NCI-H2196 (cell line): ENCODE measurements around the gene WDR73.

ENCODE experiments used
- DNase-seq: peaks from one replicate; lab custom pipeline; 2025; ENCODE audit not compliant: unreplicated experiment; lab: John Stamatoyannopoulos, UW

WDR73 gene

DNA sequence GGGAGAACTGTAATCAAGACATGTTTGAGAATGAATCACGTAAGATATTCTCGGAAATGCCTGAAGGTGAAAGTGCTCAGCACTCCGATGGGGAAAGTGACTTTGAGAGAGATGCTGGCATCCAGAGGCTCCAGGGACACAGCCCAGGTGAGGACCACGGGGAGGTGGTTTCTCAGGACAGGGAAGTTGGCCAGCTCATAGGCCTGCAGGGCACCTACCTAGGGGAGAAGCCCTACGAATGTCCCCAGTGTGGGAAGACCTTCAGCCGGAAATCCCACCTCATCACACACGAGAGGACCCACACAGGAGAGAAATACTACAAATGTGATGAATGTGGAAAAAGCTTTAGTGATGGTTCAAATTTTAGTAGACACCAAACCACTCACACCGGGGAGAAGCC is 33.5 kb downstream of the WDR73 start:
- no peak for DNase-seq

DNA sequence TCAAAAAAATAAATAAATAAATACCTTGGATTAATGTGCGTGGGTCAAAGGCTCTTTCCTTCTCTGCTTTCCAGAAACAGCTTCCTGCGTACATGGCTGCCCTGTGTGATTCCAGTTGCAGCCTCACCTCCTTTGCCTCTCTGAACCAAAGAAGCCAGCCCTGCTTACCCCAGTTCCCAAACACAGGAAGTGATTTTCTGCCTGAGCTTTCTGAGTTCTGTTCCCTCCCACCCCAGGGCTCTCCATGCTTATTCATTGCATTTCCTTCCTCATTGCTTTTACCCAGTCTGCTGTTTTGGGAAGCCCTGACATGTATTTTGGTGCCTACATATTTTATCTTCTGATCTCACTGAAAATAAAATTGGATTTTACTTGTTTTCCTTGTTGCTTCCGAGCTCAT is 37.8 kb downstream of the WDR73 start:
- no peak for DNase-seq

DNA sequence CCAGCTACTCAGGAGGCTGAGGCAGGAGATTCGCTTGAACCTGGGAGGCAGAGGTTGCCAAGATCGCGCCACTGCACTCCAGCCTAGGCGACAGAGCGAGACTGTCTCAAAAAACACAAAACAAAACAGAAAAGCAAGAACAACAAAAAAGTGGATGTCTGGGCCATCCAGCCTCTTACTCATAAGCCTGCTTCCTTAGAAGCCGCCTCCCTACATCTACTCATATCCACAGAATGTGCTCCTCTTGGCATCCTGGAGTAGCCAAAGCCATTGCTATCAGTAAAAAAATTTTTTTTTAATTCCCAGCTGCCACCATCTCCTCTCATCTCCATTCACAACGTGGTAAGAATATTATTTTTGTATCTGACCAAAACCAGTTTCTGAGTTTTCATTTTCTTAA is 42.5 kb downstream of the WDR73 start:
- DNase-seq: no peak

DNA sequence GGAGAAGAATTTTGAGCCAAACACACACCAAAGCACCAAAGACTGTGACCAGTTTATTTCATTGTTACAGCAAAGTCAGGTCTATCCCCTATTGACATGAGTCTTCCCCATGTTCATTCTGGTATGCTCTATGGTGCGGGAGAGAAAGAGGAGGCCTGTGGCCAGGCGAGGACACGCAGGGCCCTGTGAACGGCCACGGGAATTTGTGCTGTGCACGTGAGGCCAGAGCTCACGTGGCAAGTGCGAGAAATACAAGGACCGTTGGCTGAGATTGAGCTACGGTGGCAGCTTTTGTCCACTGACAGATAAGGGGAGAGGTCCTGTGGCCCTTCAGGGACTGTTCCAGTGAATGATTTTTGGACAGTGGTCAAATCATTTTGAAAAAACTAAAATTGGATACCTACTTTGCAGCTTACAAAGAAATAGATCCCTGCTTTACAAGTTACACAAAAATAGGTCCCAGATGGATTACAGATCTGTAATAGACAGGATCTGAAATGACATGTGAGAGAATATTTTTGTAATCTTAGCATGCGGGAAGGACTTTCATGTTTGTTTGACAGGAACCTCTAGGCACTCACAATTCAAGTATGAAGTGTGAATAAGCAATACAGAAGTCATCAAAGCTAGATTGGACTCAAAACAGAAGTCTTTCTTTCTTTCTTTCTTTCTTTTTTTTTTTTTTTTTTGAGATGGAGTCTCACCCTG is 44.1 kb downstream of the WDR73 start:
- DNase-seq: no peak

DNA sequence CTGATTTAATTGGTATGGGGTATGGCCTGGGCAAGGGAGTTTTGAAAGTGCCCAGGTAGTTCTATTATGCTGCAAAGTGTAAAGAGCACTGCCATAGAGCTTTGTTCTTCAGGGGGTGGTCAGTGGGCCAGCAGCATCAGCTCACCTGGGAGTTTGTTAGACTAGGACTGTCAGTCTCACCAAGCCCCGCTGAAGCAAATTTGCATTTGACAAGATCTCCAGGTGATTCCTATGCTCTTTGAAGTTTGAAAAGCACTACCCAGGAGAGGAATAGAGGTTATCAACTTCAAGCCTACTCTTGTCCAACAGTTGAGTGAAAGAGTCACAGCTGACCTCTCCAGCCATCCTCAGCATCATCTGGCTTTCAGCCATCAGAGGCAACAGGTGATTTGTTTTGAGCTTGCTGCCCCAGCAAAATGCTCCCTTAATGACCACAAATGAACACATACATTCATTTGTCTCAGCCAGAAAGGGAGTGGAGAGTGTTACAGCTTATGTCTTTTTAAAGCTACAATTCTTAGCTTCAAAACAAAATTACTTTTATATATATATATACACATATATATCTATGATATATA is 45.3 kb downstream of the WDR73 start:
- no peak for DNase-seq

DNA sequence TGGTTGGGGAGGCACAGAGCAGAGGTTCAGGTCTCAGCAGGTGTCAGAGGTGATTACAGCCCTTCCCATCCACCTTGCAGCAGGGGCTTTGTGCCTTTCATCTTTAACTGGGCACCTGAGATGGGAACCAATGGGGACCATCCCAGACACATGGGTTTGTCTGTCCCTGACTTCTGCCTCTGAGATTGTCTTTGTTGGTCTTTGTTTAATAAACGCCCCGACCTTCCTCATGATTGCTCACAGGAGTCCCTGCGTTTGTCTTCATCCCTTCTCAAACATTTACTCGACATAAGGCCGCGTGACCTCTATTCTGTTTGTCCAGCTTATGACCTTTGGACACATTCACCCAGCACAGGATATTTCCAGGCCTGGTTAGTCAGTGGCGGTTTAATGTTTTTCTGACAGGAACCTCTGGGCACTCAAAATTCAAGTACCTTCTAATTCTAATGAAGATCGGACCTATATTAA is 47.4 kb downstream of the WDR73 start:
- DNase-seq: no peak

DNA sequence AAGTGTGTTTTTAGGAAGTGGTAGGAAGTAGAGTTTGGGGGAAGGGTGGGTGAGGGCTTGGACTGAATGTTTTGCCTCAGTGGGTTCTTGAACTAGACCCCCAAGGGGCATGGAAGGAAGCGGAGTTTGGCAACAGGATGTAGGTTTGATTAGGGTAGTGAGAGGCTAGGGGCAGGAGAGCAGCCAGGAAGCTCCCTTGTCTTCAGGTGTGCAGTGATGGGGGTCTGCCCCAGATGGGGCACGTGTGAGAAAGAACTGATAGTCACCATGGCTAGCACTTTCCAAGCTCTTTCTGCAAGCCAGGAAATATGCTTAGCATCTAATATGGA is 48.6 kb downstream of the WDR73 start:
- no peak for DNase-seq

DNA sequence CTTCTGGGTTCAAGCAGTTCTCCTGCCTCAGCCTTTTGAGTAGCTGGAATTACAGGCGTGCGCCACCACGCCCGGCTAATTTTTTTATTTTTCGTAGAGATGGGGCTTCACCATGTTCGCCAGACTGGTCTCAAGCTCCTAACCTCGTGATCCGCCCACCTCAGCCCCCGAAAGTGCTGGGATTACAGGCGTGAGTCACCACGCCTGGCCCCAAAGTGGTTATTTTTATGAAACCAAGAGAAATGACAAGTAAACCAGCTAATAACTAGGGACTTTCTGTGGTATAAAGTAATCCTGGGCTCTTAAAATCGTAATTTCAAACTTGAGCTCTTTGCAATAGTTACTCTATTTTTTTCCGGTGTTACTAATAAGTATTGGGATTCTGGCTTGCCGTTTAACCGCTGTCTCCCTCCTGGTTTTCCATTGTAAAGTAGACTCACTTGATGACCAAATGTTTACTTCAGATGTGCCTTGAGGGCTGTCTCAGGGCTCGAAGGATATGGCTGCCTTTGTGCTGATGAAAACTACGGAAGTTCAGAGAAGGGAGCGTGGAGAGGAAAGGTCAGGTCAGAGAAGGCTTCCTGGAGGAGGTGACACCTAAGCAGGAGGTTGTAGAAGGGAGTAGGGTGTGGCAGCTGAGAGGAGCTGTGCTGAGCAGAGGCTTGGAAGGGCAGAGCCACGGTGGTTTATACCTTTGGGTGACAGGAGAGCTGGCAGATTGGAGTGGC is 49.1 kb downstream of the WDR73 start:
- DNase-seq: no peak

DNA sequence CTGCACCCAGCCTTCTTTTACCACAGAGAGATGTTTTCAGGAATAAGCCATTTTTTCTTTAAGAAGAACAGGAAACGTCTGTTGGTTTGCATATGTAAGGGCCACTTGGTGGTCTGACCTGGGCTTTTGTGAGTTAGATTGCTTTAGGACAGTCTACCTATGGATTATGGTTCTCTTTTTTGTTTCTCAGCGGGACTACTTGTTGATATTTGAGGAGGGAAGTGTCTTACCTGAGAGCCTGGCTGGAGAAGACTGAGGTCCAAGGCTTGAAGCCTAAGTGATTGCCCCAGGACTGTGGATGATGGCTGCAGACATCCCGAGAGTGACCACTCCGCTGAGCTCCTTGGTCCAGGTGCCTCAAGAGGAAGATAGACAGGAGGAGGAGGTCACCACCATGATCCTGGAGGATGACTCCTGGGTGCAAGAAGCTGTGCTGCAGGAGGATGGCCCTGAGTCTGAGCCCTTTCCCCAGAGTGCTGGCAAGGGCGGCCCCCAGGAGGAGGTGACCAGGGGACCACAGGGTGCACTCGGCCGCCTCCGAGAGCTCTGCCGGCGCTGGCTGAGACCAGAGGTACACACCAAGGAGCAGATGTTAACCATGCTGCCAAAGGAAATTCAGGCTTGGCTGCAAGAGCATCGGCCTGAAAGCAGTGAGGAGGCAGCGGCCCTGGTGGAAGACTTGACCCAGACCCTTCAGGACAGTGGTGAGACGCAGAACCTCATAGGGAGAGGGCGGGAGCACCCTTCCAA is 50.3 kb downstream of the WDR73 start:
- DNase-seq: no peak

DNA sequence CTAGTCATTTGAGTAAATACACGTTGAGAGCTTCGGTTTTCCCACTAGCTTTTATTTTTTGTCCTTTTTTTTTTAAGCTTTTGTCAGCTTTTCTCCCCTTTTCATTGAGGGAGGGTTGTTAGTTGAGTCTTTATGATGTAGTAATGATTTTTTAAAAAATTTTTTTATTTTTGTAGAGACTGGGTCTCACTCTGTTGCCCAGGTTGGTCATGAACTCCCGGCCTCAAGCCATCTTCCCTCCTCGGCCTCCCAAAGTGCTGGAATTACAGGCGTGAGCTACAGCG is 52.6 kb downstream of the WDR73 start:
- no peak for DNase-seq

DNA sequence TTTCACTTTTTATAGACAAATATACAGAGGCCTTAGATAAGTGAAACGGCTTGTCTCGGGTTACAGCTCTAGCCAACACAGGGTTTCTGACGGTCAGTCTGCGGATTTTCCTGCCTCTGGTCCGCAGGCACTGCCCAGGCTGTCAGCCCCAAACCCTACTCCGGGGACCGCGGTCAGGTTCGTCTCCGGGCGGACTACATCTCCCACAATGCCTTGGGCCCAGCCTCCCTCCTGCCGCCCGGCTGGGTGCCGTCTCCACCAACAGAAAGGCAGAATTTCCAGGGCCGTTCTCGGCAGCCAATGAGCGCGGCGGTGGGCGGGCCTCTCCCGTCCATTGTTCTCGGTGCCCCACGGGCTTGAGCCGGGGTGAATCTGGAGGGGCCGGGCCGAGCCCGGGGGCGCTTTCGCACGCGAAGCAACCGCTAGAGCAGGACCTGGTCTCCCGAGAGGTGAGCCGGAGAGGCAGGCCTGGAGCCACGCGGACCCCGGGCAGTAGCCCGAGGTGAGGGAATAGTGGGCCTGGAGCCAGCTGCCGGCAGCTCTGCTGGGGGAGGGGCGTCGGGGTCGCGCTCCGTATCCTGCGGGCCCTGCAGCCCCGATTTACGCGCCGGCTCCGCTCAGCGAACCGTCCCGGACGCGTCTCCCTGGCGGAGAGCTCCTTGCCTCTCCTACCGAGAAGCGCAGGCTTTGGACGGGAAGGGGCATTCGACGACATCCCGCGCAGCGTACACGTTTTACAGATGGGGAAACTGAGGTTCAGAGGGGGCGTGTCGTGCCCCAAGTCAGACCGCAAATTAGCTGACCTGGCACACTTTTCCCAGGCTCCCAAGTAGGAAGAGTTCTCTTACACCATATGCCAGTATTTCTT is 53.2 kb downstream of the WDR73 start, which contains the start of gene ZSCAN2:
Gene ZSCAN2, plus strand, starts transcription at position 323 of the 868 bp plus-strand sequence. CDS start 2,919 bp downstream, outside the sequence.
- DNase-seq: peak; percentile 80

DNA sequence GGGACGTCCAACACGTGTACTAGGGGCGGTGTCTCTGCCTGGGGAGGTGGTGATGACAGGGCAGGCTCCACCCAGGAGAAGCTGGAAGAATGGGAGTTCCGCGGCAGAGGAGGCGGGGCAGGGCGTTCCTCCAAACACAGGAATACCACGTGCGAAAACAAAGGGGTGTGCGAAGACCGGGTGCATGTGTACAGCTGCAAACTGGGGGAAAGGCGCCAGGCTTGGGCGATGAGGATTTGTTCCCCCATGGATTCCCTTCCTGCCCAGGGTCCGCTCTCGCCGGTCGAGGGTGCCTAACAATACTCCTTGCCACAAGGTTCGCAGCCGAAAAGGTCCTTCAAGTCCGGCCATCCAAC is 53.8 kb downstream of the WDR73 start:
- peak; percentile 64 for DNase-seq

DNA sequence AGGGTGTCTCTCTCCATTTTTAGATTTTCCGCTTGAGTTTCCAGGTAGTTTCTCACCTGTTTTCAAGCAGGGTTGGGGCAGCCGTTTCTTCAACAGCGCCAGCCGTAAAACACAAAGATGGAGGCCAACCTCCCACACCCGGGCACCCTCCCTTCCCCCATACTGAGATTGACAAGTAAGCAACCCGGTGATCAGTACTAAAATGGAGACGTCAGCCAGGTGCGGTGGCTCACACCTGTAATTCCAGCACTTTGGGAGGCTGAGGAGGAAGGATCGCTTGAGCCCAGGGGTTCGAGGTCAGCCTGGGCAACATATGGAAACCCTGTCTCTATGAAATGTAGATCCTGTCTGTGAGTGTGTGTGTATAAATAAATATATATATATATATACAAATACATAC is 54.2 kb downstream of the WDR73 start:
- no peak for DNase-seq

DNA sequence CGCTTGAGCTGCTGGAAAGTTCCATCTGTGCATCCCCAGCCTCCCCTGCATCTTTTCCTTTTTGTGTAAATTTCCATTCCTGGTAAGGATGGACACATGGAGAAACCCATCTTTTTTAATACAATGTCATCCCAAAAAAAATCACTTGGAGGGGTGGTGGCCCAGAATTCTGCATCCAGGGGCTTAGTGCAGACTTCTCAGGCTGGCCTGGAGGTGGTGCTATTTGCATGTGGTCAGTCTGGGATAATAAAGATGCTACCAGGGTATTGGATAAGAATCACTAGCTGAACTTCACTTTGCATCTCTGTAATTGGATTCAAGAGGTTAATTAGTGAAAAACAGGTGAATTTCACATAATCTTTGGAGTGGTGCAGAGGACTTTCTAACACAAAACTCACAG is 55.1 kb downstream of the WDR73 start:
- DNase-seq: peak; percentile 6

DNA sequence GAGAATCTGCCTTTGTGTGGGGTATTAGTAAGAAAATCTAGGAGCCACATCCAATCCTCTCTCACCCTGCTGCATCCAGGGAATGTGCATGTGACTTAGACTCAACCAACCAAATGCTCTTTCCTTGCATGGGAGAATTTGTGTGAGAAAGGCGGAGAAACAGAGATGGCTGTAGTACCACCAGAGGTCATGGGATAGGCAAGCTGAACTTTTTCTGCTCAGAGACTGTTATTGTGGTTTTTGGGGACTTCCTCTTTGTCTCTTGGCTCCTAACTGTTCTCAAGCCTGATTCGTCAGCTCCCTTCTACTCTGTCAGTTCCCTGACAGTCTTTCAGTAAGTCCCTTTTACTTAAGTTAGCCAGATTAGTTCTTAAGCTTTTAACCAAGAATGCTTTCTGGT is 55.8 kb downstream of the WDR73 start:
- DNase-seq: no peak

DNA sequence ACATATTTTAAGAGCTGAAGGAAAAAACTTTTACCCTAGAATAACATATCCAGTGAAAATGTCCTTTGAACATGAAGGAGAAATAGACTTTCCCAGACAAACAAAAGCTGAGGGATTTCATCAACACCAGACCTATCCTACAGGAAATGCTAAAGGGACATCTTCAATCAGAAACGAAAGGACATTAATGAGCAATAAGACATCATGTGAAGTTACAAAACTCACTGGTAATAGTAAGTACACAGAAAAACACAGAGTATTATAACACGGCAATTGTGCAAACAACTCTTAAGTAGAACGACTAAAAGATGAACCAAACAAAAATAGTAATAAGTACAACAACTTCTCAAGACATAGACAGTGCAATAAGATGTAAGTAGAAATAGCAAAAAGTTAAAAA is 56.8 kb downstream of the WDR73 start:
- DNase-seq: no peak

DNA sequence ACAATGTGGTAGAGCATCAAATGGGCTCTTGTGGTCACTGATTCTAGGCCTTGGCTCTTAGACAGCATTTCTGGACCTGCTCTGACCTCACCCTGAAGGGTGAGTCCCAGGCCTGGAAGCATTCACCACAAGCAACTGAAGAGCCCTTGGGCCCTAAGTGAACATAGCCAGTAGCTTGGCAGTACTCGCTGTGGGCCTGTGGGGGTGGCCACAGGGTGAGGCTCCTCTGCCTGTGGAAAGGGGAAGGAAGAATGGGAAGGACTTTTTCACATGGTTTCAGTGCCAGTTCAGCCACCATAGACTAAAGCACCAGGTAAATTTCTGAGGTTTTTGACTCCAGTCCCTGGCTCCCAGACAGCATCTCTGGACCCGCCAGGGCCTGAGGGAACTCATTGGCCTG is 58.4 kb downstream of the WDR73 start:
- no peak for DNase-seq

DNA sequence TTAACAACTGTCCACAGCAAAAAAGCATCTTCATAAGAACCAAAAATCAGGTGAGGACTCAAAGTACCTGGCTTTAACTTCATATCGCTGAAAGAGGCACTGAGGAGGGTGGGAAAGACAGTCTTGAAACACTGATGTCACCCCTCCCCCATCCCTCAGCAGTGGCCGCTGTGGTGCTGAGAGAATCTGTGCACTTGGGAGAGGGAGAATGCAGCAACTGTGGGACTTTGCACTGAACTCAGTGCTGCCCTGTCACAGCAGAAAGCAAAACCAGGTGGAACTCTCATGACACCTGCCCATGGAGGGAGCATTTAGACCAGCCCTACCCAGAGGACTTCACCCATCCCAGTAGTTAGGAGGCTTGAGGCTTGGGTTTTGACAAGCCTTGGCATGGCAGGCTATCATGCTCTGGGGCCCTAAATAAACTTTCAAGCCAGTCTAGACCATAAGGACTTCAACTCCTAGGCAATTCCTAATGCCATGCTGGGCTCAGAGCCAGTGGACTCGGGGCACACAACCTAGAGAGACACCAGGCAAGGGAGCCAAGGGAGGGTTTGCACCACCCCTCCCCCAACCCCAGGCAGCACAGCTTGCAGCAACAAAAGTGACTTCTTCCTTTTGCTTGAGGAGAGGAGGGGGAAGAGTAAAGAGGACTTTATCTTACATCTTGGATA is 59.3 kb downstream of the WDR73 start:
- DNase-seq: no peak

DNA sequence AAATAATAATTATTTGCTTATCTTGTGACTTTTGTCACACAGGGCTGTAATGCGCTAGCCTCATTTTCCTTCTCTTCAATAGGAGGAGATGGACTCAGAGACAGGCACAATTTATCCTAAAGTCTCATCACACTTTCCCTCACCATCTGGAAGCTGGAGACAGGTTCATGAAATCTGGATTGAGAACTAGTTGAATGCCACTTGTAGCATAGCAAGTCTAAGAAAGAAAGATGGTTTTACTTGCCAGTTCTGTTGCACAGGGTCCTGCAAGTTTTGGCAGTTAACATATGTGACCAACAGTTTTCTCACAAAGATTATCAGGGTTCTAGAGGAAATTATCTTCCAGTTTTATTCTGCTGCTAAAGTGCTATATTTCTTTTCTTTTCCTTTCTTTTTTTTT is 62.3 kb downstream of the WDR73 start:
- no peak for DNase-seq

DNA sequence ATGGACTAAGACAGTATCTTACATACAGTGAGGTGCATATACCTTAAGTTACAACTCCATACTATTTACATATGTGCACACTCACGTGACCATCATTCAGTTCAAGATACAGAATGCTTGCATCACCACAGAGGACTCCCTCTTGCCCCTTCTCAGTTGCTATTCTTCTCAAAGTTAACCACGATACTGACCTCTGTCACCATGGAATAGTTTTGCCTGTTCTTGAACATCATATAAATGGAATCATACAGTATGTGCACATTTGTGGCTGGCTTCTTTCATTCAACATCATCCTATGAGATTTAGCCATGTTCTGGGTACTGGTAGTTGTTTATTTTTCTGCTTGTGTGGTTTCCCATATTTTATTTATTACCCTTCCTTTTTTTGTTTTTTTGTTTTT is 63.7 kb downstream of the WDR73 start:
- no peak for DNase-seq
